Measurements from ENCODE around the gene HOXD4. TPM values are rescaled to one million over a fixed set of nuclear protein-coding genes. Genes with fewer than 3 reads are reported as not detected.

HOXD4 gene
- polyA plus RNA-seq, 2 of the 4 experiments (the other 2 are of a cell fraction) = 0.27 to 0.87 TPM

- DNase-seq (ENCODE audit: low read depth in 1 of 2, low spot score in 1 of 2) (no peak), ATAC-seq (no peak), FAIRE-seq (no peak)
- WGBS (ENCODE audit: missing lambda C conversion rate) = 78% methylated on average over 29 of the region's 29 CpGs
- no peak overlapping the region; the same call in 2 of the 3 replicates for H3K4me2 ChIP-seq
- H3K27ac ChIP-seq = no peak overlapping the region
- H3K4me1 ChIP-seq = peaks cover 4% of the 10 kb centered on the region; the same call in 2 of the 3 replicates
- no peak overlapping the region for H3K4me3 ChIP-seq
- CTCF ChIA-PET = interaction anchor here (0.9 to 3.7 kb wide), 15 partner anchors 8 to 1037 kb away, joined by 3 to 36 read pairs (median 7); partner anchors contain the start of gene HOXD9
- no peaks in the 10 kb centered on the region for H3K9me3 ChIP-seq
- POLR2A ChIA-PET = no interaction called here
- TF ChIP-seq, protein P1, sequence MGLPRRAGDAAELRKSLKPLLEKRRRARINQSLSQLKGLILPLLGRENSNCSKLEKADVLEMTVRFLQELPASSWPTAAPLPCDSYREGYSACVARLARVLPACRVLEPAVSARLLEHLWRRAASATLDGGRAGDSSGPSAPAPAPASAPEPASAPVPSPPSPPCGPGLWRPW (IDR thresholded peaks at IDR 0.05) = no peak
- no peak for TF ChIP-seq MYC (IDR thresholded peaks at IDR 0.05; ENCODE audit: borderline replicate concordance, low read length)
- no peak for TF ChIP-seq RAD21 (conservative IDR thresholded peaks at IDR 0.05 in 1 of 2, IDR thresholded peaks at IDR 0.05 in 1 of 2)
- no peak for TF ChIP-seq USF2 (IDR thresholded peaks at IDR 0.05)
- TF ChIP-seq ZSCAN20 (CRISPR knock-in tag; IDR thresholded peaks at IDR 0.05) = no peak
- no peak for TF ChIP-seq CHD4 (IDR thresholded peaks at IDR 0.05; ENCODE audit: borderline replicate concordance)
- TF ChIP-seq HEYL (CRISPR knock-in tag; IDR thresholded peaks at IDR 0.05) = no peak
- TF ChIP-seq BHLHE40 (IDR thresholded peaks at IDR 0.05; ENCODE audit: low read depth, low read length) = no peak
- no peak for TF ChIP-seq HOXB13 (CRISPR knock-in tag; IDR thresholded peaks at IDR 0.05; ENCODE audit: low read depth)
- no peak for TF ChIP-seq SREBF2 (IDR thresholded peaks at IDR 0.05)
- TF ChIP-seq ZC3H11A (IDR thresholded peaks at IDR 0.05) = no peak
- TF ChIP-seq FOSL2 (IDR thresholded peaks at IDR 0.05) = no peak
- no peak for TF ChIP-seq FOSL2 (CRISPR knock-in tag; IDR thresholded peaks at IDR 0.05)
- TF ChIP-seq HOXA7 (CRISPR knock-in tag; IDR thresholded peaks at IDR 0.05) = no peak
- TF ChIP-seq CBX2 (IDR thresholded peaks at IDR 0.05; ENCODE audit: borderline replicate concordance, low read depth) = no peak
- TF ChIP-seq ATOH8 (CRISPR knock-in tag; IDR thresholded peaks at IDR 0.05; ENCODE audit: low read depth) = no peak
Measured at GRCh38 chr2:176111846-176112374, 39.4 kb upstream of the HOXD4 start.

- TF ChIP-seq, protein P2, sequence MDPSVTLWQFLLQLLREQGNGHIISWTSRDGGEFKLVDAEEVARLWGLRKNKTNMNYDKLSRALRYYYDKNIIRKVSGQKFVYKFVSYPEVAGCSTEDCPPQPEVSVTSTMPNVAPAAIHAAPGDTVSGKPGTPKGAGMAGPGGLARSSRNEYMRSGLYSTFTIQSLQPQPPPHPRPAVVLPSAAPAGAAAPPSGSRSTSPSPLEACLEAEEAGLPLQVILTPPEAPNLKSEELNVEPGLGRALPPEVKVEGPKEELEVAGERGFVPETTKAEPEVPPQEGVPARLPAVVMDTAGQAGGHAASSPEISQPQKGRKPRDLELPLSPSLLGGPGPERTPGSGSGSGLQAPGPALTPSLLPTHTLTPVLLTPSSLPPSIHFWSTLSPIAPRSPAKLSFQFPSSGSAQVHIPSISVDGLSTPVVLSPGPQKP (IDR thresholded peaks at IDR 0.05; ENCODE audit: low read depth, low read length) = no peak
- H3K4me3 ChIP-seq = no peak overlapping the region
Measured at GRCh38 chr2:176112375-176113302, 38.7 kb upstream of the HOXD4 start.

More at GRCh38 chr2:176112375-176113302, 38.7 kb upstream of the HOXD4 start:
- H3K4me1 ChIP-seq = peaks cover 4% of the 10 kb centered on the region; the same call in 2 of the 3 replicates
- FAIRE-seq (no peak), DNase-seq (ENCODE audit: low read depth in 1 of 2, low spot score in 1 of 2) (no peak), ATAC-seq (no peak)
- H3K9me3 ChIP-seq = no peaks in the 10 kb centered on the region
- CTCF ChIA-PET = interaction anchor here (0.6 to 3.7 kb wide), 9 partner anchors 8 to 542 kb away, joined by 3 to 36 read pairs (median 7); partner anchors contain the start of gene HOXD9
- H3K4me2 ChIP-seq = no peak overlapping the region
- POLR2A ChIA-PET = no interaction called here
- 87% methylated on average over 23 of the region's 40 CpGs for WGBS (ENCODE audit: missing lambda C conversion rate)
- no peak overlapping the region for H3K27ac ChIP-seq
